ENCODE data around the gene TP63.

TP63 gene

GRCh38 chr3:189685860-189686259 is 54.7 kb downstream of the TP63 start:
- DNase-seq = no peak

DNA sequence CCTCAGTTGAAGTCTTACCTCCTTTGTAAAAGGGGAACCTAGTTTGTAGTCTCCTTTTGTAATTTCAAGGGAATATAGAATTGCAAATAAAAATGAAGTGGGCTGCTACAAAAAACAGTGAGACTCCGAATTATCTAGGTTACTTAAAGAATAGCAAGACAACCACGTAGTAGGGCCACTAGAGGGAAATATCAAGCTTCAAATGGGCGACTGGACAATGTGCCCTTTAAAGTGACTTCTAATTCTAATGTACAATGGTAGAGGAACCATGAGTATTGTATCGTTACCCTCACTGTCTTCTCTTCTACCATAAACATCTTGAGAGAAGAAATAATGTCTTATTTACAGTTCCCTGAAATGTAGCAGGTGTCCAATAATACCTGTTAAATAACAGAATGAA is 56.3 kb downstream of the TP63 start:
- no peak for DNase-seq

GRCh38 chr3:189688262-189688661 is 57.1 kb downstream of the TP63 start:
- no peak for DNase-seq

- no peak for DNase-seq
Measured at GRCh38 chr3:189689625-189690024, 58.4 kb downstream of the TP63 start.

GRCh38 chr3:189690237-189690636 is 59.0 kb downstream of the TP63 start:
- DNase-seq = no peak

- no peak for DNase-seq
Measured at GRCh38 chr3:189690672-189691071, 59.5 kb downstream of the TP63 start.

DNA sequence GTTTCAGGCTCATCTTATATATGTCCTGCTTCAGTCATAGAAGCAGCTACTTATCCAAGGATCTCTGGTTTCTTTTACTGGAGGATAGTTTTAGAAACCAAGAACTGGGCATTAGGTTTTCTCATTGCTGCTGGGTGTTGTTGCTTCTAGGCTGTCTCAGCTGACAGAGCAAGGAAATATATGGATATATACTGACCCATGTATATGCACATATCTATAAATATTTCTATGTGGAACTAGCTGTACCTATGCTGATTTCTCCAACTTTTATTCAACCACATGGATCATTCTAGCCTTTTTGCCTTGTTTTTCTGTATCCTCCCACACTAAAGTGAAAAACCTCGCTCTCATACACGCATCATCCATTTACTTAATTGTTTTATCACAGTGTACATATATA is 64.2 kb downstream of the TP63 start:
- DNase-seq = no peak

DNA sequence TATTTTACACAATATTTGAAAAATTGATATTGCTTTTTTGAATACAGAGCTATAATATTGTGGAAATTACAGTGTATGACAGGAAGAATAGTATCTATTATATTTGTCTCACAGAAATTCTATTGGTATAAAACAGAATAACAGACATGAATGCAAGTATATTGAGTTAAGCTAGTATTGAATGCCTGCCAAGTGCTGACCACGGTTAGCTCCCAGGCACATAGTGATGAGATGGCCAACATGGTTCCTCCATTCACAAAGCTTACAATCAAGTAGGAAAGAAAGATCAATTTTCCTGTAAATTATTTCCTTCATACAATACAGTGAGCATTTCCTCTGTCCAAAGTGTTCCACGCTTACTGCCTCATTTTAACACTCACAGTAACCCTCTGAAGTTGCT is 67.6 kb downstream of the TP63 start:
- no peak for DNase-seq

- DNase-seq = no peak
Measured at GRCh38 chr3:189699885-189700284, 68.7 kb downstream of the TP63 start.

- no peak for DNase-seq
Measured at GRCh38 chr3:189702066-189702646, 71.0 kb downstream of the TP63 start.

GRCh38 chr3:189703865-189704264 is 72.7 kb downstream of the TP63 start:
- no peak for DNase-seq

- DNase-seq = no peak
Measured at GRCh38 chr3:189708375-189708774, 77.2 kb downstream of the TP63 start.

GRCh38 chr3:189710620-189711402 is 79.6 kb downstream of the TP63 start:
- DNase-seq = no peak

GRCh38 chr3:189712906-189713483 is 81.8 kb downstream of the TP63 start:
- no peak for DNase-seq

- DNase-seq = no peak
Measured at GRCh38 chr3:189714991-189715961, 84.1 kb downstream of the TP63 start.

GRCh38 chr3:189718215-189718614 is 87.0 kb downstream of the TP63 start:
- DNase-seq = no peak

DNA sequence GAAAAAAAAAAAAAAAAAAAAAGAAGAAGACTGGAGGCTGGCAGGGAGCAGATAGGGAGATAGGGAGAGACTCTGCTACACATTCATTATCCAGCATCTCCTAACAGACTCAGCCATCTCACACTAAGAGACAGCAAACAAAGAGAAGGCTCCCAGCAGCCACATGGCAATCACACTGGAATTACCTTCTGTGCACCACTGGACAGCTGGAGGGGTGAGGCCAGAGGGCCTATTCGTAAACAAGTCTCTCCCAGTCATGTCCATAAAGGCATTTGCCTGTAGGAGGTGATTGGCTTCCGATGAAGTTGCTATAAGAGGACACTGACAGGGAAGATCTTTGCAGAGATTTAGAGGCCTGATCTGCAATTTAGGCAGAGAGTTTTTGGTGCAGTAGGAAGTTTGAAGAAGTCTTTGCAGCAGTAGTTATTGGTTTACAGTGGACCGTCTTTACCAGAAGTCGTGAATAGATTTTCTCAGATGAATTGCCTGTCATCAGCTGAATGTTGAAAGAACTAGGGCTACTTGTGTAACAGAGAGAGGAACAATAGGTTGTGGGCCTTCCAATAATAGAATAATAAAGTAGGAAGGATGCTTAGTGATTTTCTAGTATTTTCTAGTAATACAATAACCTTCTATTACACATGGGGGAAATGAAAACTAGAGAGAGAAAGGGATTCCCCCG is 89.7 kb downstream of the TP63 start:
- no peak for DNase-seq

DNA sequence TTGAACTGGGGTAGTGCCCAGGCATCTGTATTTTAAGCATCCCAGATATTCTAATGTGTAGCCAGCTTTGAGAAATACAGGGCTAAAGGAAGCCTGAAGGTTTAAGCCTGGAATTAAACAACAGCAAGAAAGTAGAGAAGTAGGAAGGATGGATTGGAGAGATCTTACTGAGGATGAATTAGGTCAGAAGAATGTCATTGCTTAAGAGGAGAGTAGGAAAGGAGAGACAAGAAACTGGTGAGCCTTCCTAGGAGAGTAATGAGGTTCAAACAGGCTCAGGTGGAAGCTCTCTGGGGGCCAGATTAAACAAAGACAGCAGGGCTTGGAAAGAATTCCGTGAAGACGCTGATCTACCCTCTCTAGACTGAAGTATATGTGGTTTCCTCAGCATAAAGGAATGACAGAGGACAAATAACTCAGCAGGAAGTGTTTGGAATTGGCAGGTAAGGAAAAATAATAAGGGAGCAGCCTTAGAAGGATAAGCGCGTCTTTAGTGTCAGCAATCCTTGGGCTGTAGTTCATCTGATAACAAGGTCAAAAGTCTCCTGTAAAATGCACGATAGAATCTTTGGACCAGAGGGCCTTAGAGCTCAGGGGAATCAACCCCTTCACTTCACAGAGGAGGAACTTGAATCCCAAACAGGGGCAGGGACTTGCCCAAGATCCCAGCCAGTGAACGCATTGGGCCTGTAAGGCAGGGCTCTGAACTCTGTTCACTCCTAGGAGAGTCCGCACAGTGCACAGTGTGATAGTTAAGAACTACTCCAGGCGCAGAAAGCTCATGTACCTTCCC is 90.9 kb downstream of the TP63 start:
- no peak for DNase-seq

GRCh38 chr3:189724356-189724755 is 93.2 kb downstream of the TP63 start:
- DNase-seq = no peak

DNA sequence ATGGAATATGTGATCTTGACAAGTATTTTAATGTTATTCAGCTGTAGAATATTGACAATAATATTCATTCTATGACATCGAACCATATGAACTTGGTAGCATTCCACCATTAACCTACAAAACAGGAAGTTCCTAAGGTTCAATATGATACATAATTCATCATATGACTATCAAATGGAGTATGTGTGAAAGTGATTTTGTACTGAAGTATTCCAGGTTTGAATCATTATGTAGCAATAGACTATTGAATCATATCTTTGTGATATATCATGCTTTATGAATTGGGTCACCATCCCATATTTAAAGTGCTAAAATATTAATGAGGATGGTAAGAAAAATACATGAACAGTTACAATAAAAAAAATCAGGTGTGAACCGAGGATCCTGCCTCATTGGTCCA is 95.1 kb downstream of the TP63 start:
- no peak for DNase-seq

- DNase-seq = no peak
Measured at GRCh38 chr3:189727158-189727557, 96.0 kb downstream of the TP63 start.

GRCh38 chr3:189727898-189728297 is 96.7 kb downstream of the TP63 start:
- no peak for DNase-seq

Data from GF-D8 (cell line).